Lower lobe of right lung (tissue), 2 donors: ENCODE results near the gene SPO11. TPM values are rescaled to one million over a fixed set of nuclear protein-coding genes. Genes with fewer than 3 reads are reported as not detected.

Experiments used
- ATAC-seq, 2 donors: fragments of 200-7000 bp; cut with Tn5 transposase; one replicate each; pipeline ENCODE4 v1.9.1; 2020 to 2022; ENCODE audit warnings: mild to moderate bottlenecking in 2 of 2, moderate library complexity in 2 of 2
- DNase-seq: peaks from one replicate; pipeline ENCODE4 v3.0.0-alpha.2; 2020
- H3K27ac ChIP-seq: fragments of 200-600 bp; one replicate; pipeline ENCODE4 v1.8.0; 2022
- H3K27me3 ChIP-seq: fragments of 200-600 bp; one replicate; pipeline ENCODE4 v1.8.0; 2022; ENCODE audit warnings: low read depth
- H3K36me3 ChIP-seq: fragments of 200-600 bp; one replicate; pipeline ENCODE4 v1.8.0; 2022; ENCODE audit warnings: mild to moderate bottlenecking
- H3K4me1 ChIP-seq: fragments of 200-600 bp; one replicate; pipeline ENCODE4 v1.8.0; 2022
- H3K4me3 ChIP-seq: fragments of 200-600 bp; one replicate; pipeline ENCODE4 v1.8.0; 2022; ENCODE audit warnings: mild to moderate bottlenecking
- H3K9me3 ChIP-seq: fragments of 200-600 bp; one replicate; pipeline ENCODE4 v1.8.0; 2022
- CTCF ChIP-seq: fragments of 200-600 bp; IDR thresholded peaks from one replicate; pipeline ENCODE4 v1.8.0; 2022; ENCODE audit warnings: antibody characterized with exemption, mild to moderate bottlenecking
- intact Hi-C: fragments of 100-400 bp; cut with DNase I; formaldehyde crosslinking; loops from one replicate; pipeline ENCODE4 v1.11.0; 2022
- total RNA-seq: library from RNA; stranded (reverse); fragmentation: NEBNext Ultra II Directional; extraction: Animal tissue kit (Norgen Biotek cat#: 25700); gene quantifications from one replicate; pipeline ENCODE4 v1.2.1, GENCODE V29; 2021
- donor health status: DM: no; HTN: yes; CAD: no; lungs with severe emphysema.

Gene SPO11
- total RNA-seq, 1 donor from 2014 or later = not detected

- H3K9me3 ChIP-seq = no peaks in the 10 kb centered on the region
- H3K36me3 ChIP-seq = no peaks in the 10 kb centered on the region
- no peak overlapping the region for H3K4me3 ChIP-seq
- no peaks in the 10 kb centered on the region for H3K4me1 ChIP-seq
- peaks cover 18% of the 10 kb centered on the region for H3K27me3 ChIP-seq
- ATAC-seq = no peak
- intact Hi-C loops = no loop called here
- no peak for TF ChIP-seq CTCF
- DNase-seq = no peak
- H3K27ac ChIP-seq = no peak overlapping the region
Measured at GRCh38 chr20:57312138-57312537, 17.5 kb upstream of the SPO11 start.

GRCh38 chr20:57313230-57313629, 16.4 kb upstream of the SPO11 start:
- Histone ChIP-seq H3K27ac (no peak overlapping the region), H3K27me3 (peaks cover 16% of the 10 kb centered on the region), H3K36me3 (no peaks in the 10 kb centered on the region), H3K9me3 (no peaks in the 10 kb centered on the region), H3K4me3 (no peak overlapping the region), H3K4me1 (no peaks in the 10 kb centered on the region)
- DNase-seq = no peak
- no peak for ATAC-seq
- no peak for TF ChIP-seq CTCF
- intact Hi-C loops = no loop called here

GRCh38 chr20:57313951-57314350, 15.7 kb upstream of the SPO11 start:
- no peak for TF ChIP-seq CTCF
- DNase-seq (no peak), ATAC-seq (no peak)
- no peak overlapping the region for H3K4me3 ChIP-seq
- H3K9me3 ChIP-seq = no peaks in the 10 kb centered on the region
- no peaks in the 10 kb centered on the region for H3K36me3 ChIP-seq
- intact Hi-C loops = no loop called here
- H3K27ac ChIP-seq = no peak overlapping the region
- H3K27me3 ChIP-seq = peaks cover 23% of the 10 kb centered on the region
- no peaks in the 10 kb centered on the region for H3K4me1 ChIP-seq

- no peak overlapping the region for H3K27ac ChIP-seq
- no peaks in the 10 kb centered on the region for H3K9me3 ChIP-seq
- no peak for DNase-seq
- no peak for ATAC-seq
- H3K4me3 ChIP-seq = no peak overlapping the region
- no peaks in the 10 kb centered on the region for H3K36me3 ChIP-seq
- no peak for TF ChIP-seq CTCF
- peaks cover 28% of the 10 kb centered on the region for H3K27me3 ChIP-seq
- intact Hi-C loops = no loop called here
- H3K4me1 ChIP-seq = no peaks in the 10 kb centered on the region
Measured at GRCh38 chr20:57315083-57315975, 14.3 kb upstream of the SPO11 start.

- no peak for TF ChIP-seq CTCF
- ATAC-seq = no peak
- no peak for DNase-seq
Measured at GRCh38 chr20:57315976-57316480, 13.6 kb upstream of the SPO11 start.

More at GRCh38 chr20:57315976-57316480, 13.6 kb upstream of the SPO11 start:
- Histone ChIP-seq H3K9me3 (no peaks in the 10 kb centered on the region), H3K36me3 (no peaks in the 10 kb centered on the region), H3K27ac (no peak overlapping the region), H3K4me3 (no peak overlapping the region), H3K4me1 (no peaks in the 10 kb centered on the region), H3K27me3 (peaks cover 28% of the 10 kb centered on the region)
- intact Hi-C loops = no loop called here
